K562 (cell line): ENCODE measurements around the gene LRP10. TPM values are rescaled to one million over a fixed set of nuclear protein-coding genes. Genes with fewer than 3 reads are reported as not detected.

Source experiments
- ATAC-seq: fragments of 200-7000 bp; cut with Tn5 transposase; 3 replicates; pipeline ENCODE4 v1.9.1; 2020; ENCODE audit warnings: moderate library complexity
- BruUV-seq: library from RNA; stranded (reverse); fragments of 400-500 nt; replicated peaks from 2 replicates; lab custom pipeline; 2021; lab: Mats Ljungman, UMichigan
- CTCF ChIA-PET: fragments of 300-600 bp; formaldehyde crosslinking; extraction: SDS; loops from one replicate; lab custom pipeline; 2021; ENCODE audit warnings: low intra/inter-chr PET ratio; lab: Yijun Ruan, JAX
- POLR2A ChIA-PET: fragments of 300-600, 350-650 bp; sonication (Branson Sonifier 250); formaldehyde crosslinking; extraction: SDS; loops from one replicate; lab custom pipeline; 2021; ENCODE audit warnings: antibody characterized with exemption, inconsistent platforms; lab: Yijun Ruan, JAX
- DNase-seq, 4 experiments: peaks; one replicate each; pipeline versions ENCODE4 v3.0.0 to v3.0.0-alpha.2; 2011 to 2018; ENCODE audit warnings: low spot score in 3 of 4, mixed read lengths in 3 of 4; ENCODE audit errors: extremely low read depth in 1 of 4
- FAIRE-seq: peaks from 2 replicates; lab custom pipeline; 2011; peaks lifted over from hg19 to GRCh38; lab: Jason Lieb, UNC
- H2AFZ ChIP-seq: 2 replicates; pipeline ENCODE4 v1.6.0; 2011; ENCODE audit warnings: low read depth, low read length, control low read depth, inconsistent platforms
- H3K27ac ChIP-seq: fragments of 200-600 bp; 3 replicates; pipeline ENCODE4 v1.8.0; 2011; ENCODE audit warnings: low read depth, mild to moderate bottlenecking, control low read depth, inconsistent platforms, low read length, moderate library complexity, mixed read lengths; ENCODE audit errors: extremely low read depth
- H3K27me3 ChIP-seq, 2 experiments: fragments of 300-600 bp in 1 of 2; 2 replicates in 1 of 2; 3 replicates in 1 of 2; pipeline versions ENCODE4 v1.6.0 to v1.8.0; 2011; ENCODE audit warnings: inconsistent platforms in 2 of 2, low read length in 2 of 2, mild to moderate bottlenecking in 1 of 2, mixed read lengths in 1 of 2, moderate library complexity in 1 of 2; ENCODE audit not compliant: control insufficient read depth in 2 of 2, insufficient read depth in 2 of 2
- H3K36me3 ChIP-seq: fragments of 300-600 bp; 3 replicates; pipeline ENCODE4 v1.8.0; 2011; ENCODE audit warnings: mild to moderate bottlenecking, low read length, inconsistent platforms; ENCODE audit not compliant: control insufficient read depth, insufficient read depth
- H3K4me1 ChIP-seq, 2 experiments: fragments of 200-600 bp in 1 of 2; replicated peaks in 1 of 2; 2 replicates in 1 of 2; 3 replicates in 1 of 2; pipeline versions ENCODE4 v1.5.1 to v1.8.0; 2011; ENCODE audit warnings: inconsistent platforms in 2 of 2, low read length in 2 of 2, mild to moderate bottlenecking in 1 of 2, mixed read lengths in 1 of 2, moderate library complexity in 1 of 2; ENCODE audit not compliant: control insufficient read depth in 2 of 2, insufficient read depth in 2 of 2
- H3K4me2 ChIP-seq: 2 replicates; pipeline ENCODE4 v1.6.1; 2011; ENCODE audit warnings: low read length, control low read depth, inconsistent platforms, mixed read lengths; ENCODE audit not compliant: insufficient read depth
- H3K4me3 ChIP-seq: fragments of 200-600 bp; sonication (generic), shearing (Covaris generic); 2 replicates; pipeline ENCODE4 v1.5.1; 2016; ENCODE audit warnings: control low read depth, inconsistent platforms
- H3K79me2 ChIP-seq: fragments of 200-600 bp; 3 replicates; pipeline ENCODE4 v1.8.0; 2011; ENCODE audit warnings: low read length, inconsistent platforms; ENCODE audit not compliant: control insufficient read depth, insufficient read depth
- H3K9ac ChIP-seq, 2 experiments: 2 replicates each; pipeline versions ENCODE4 v1.6.0 to v1.6.1; 2011; ENCODE audit warnings: low read depth in 2 of 2, low read length in 2 of 2, control low read depth in 1 of 2, inconsistent platforms in 1 of 2, mild to moderate bottlenecking in 1 of 2, mixed read lengths in 1 of 2; ENCODE audit not compliant: insufficient read depth in 1 of 2
- H3K9me1 ChIP-seq: one replicate; pipeline ENCODE4 v1.6.0; 2011; ENCODE audit warnings: inconsistent platforms, mild to moderate bottlenecking, low read length, moderate library complexity; ENCODE audit not compliant: control insufficient read depth, insufficient read depth
- H3K9me3 ChIP-seq: replicated peaks from 2 replicates; pipeline ENCODE4 v1.5.1; 2011; ENCODE audit warnings: low read depth, low read length, inconsistent platforms; ENCODE audit not compliant: control insufficient read depth, insufficient read depth
- H4K20me1 ChIP-seq: replicated peaks from 2 replicates; pipeline ENCODE4 v1.6.1; 2011; ENCODE audit warnings: low read length, inconsistent platforms, mixed read lengths; ENCODE audit not compliant: control insufficient read depth, insufficient read depth
- EWSR1 ChIP-seq: fragments of 450-650 bp; IDR thresholded peaks from 2 replicates; pipeline ENCODE4 v1.6.1; 2018; ENCODE audit warnings: borderline replicate concordance, mild to moderate bottlenecking, low read depth, moderate library complexity; ENCODE audit not compliant: partially characterized antibody
- POLR2G ChIP-seq: fragments of 200-400 bp; formaldehyde crosslinking; IDR thresholded peaks from 2 replicates; pipeline ENCODE4 v1.6.1; 2017; ENCODE audit warnings: low read depth, mild to moderate bottlenecking, antibody characterized with exemption, low read length, moderate library complexity
- ZFP36 ChIP-seq: fragments of 150-350 bp; IDR thresholded peaks from 2 replicates; pipeline ENCODE4 v1.6.1; 2018; ENCODE audit warnings: low read length, low read depth; ENCODE audit not compliant: partially characterized antibody
- ZNF644 ChIP-seq: fragments of 200-800 bp; sonication (Bioruptor generic); IDR thresholded peaks from 2 replicates; pipeline ENCODE4 v1.6.1; 2016; ENCODE audit warnings: low read depth, missing genetic modification characterization, missing compliant biosample characterization
- WGBS: fragments of 100-300 bp; shearing (Covaris generic); methylation state at CpG from one replicate; pipeline ENCODE4 v1.1.6; 2016; ENCODE audit warnings: low coverage, mixed read lengths; ENCODE audit not compliant: insufficient coverage; ENCODE audit errors: missing lambda C conversion rate; 5-methylcytosine and 5-hydroxymethylcytosine counted together
- in situ Hi-C: fragments of 300-500 bp; cut with MboI; formaldehyde crosslinking; loops from 4 replicates; pipeline ENCODE4 v1.15.0; 2018; ENCODE audit warnings: inconsistent platforms, mixed read lengths
- intact Hi-C: fragments of 100-400 bp; cut with micrococcal nuclease; formaldehyde crosslinking; loops from 2 replicates; pipeline ENCODE4 v1.14.2; 2022
- polyA plus RNA-seq, 8 experiments: library from polyadenylated mRNA; depleted of rRNA in 4 of 8; stranded (reverse) in 5 of 8; unstranded in 3 of 8; fragments of >200 nt; fragmentation: Nextera tagmentation in 2 of 8; fragmentation: Illumina TruSeq in 1 of 8; extraction: Ambion mirVana in 2 of 8; extraction: Trizol in 1 of 8; gene quantifications; 2 replicates each; pipeline versions ENCODE4 v1.2.1 to v1.2.3, GENCODE V29; 2011 to 2014; ENCODE audit warnings: inconsistent platforms in 1 of 8, missing spikeins in 1 of 8
- total RNA-seq, 7 experiments: library from RNA; depleted of rRNA in 6 of 7; stranded (reverse); fragments of >200 nt in 6 of 7; fragmentation: Illumina TruSeq in 2 of 7; extraction: Trizol in 2 of 7; gene quantifications; 2 replicates each; pipeline versions ENCODE4 v1.2.1 to v1.2.3, GENCODE V29; 2011 to 2021; ENCODE audit warnings: low replicate concordance in 1 of 7
- TF ChIP-seq, protein P1 (sequence below), 2 experiments: fragments of 450-650 bp; IDR thresholded peaks; 2 replicates each; pipeline ENCODE4 v1.6.1; 2018; ENCODE audit warnings: mild to moderate bottlenecking in 2 of 2, low read depth in 1 of 2; ENCODE audit not compliant: partially characterized antibody in 2 of 2

The LRP10 gene
- total and polyA plus RNA-seq, 9 of the 15 experiments (the other 6 are each of a cell fraction or from before 2014, with no cell fraction given), result 1.3 to 45.5 (median 10.9) TPM

DNA sequence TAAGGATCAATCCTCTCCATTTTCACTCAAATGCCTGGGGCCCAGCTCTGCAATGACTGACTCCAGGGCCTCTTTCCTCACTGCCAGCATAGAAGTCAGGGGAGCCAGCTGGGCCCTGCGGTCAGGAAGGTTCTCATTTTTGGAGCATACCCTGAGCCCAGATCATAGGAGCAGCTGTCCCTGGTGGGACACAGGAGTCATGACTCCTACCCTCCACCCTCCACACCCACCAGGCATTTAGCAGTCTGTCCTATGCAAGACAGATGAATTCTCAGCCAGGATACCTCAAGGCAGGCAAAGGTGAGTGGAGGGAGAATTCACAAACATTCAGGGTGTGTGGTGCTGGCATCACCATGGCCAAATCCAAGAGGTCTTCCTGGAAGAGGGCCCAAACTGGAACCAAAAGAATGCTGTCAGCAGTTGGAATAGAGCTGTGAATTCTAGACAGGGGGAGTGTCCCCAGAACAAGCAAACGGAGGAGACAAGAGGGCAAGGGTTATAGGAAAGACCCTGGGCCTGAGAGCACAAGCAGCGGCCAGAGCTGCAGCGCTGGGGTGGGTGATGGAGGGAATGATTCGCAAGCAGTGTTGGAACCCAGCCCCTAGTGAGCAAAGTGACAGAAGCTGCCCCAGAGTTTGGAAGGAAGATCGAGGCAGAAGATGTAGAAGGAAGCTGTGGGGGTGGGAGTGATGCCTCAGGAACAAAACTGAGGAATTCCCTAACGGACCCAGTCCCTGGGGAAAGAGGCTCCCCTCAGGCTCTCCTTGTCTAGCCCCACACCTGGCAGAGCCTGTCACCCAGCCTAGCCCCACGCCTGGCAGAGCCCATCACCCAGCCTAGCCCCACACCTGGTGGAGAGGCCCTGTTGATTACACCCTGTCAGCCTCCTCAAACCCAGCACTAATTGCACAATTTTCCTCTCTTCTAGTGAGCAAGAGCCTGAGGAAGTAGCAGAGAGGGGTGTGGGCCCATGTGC, 7.0 kb downstream of the LRP10 start:
- H4K20me1 ChIP-seq, result peaks cover 5% of the 10 kb centered on the region; the same call in 1 of the 2 replicates
- H3K9me1 ChIP-seq, result no peaks in the 10 kb centered on the region
- H3K79me2 ChIP-seq, result no peaks in the 10 kb centered on the region
- no peak overlapping the region for H3K4me3 ChIP-seq
- FAIRE-seq (no peak), DNase-seq (no peak), ATAC-seq (0 out of 3 replicates have a peak, but pooled peaks have one; percentile 4)
- H3K4me1 ChIP-seq, result peaks cover 6 to 24% of the 10 kb centered on the region in 2 experiments
- no peak overlapping the region for H3K27ac ChIP-seq
- no peak overlapping the region for H3K9ac ChIP-seq
- intact Hi-C loops (no loop called here), in situ Hi-C loops (no loop called here)
- TF ChIP-seq ZNF644 (tag), result no peak
- 0 out of 2 replicates have a peak, but pooled peaks have one; percentile 31 for TF ChIP-seq POLR2G
- no peak for TF ChIP-seq EWSR1
- TF ChIP-seq, protein P1, sequence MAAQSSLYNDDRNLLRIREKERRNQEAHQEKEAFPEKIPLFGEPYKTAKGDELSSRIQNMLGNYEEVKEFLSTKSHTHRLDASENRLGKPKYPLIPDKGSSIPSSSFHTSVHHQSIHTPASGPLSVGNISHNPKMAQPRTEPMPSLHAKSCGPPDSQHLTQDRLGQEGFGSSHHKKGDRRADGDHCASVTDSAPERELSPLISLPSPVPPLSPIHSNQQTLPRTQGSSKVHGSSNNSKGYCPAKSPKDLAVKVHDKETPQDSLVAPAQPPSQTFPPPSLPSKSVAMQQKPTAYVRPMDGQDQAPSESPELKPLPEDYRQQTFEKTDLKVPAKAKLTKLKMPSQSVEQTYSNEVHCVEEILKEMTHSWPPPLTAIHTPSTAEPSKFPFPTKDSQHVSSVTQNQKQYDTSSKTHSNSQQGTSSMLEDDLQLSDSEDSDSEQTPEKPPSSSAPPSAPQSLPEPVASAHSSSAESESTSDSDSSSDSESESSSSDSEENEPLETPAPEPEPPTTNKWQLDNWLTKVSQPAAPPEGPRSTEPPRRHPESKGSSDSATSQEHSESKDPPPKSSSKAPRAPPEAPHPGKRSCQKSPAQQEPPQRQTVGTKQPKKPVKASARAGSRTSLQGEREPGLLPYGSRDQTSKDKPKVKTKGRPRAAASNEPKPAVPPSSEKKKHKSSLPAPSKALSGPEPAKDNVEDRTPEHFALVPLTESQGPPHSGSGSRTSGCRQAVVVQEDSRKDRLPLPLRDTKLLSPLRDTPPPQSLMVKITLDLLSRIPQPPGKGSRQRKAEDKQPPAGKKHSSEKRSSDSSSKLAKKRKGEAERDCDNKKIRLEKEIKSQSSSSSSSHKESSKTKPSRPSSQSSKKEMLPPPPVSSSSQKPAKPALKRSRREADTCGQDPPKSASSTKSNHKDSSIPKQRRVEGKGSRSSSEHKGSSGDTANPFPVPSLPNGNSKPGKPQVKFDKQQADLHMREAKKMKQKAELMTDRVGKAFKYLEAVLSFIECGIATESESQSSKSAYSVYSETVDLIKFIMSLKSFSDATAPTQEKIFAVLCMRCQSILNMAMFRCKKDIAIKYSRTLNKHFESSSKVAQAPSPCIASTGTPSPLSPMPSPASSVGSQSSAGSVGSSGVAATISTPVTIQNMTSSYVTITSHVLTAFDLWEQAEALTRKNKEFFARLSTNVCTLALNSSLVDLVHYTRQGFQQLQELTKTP (IDR thresholded peaks at IDR 0.05; ENCODE audit: low read depth in 1 of 2, partially characterized antibody in 2 of 2), result no peak
- peak; percentile 85 for TF ChIP-seq ZFP36
- no peaks in the 10 kb centered on the region for H3K27me3 ChIP-seq
- WGBS, result 70% methylated on average over 8 of the region's 8 CpGs
- no peaks in the 10 kb centered on the region for H3K9me3 ChIP-seq
- H3K4me2 ChIP-seq, result no peak overlapping the region
- no TSS peak for BruUV-seq
- H2AFZ ChIP-seq, result no peak overlapping the region
- CTCF ChIA-PET, result no interaction called here
- POLR2A ChIA-PET, result interaction anchor here (0.7 to 1.5 kb wide), 5 partner anchors 12 to 216 kb away, joined by 3 to 5 read pairs (median 3); no protein-coding TSS in a partner anchor
- H3K36me3 ChIP-seq, result peaks cover 47% of the 10 kb centered on the region; the same call in 2 of the 3 replicates
